Ureter (tissue), 1 donor: ENCODE measurements around the gene RASAL2. TPM values are rescaled to one million over a fixed set of nuclear protein-coding genes. Genes with fewer than 3 reads are reported as not detected.
"Not testable (repeated sequence)": the region's sequence is repeated elsewhere in the genome, so short reads cannot be mapped to it uniquely, and the experiment has no call there.

ENCODE experiments used
- DNase-seq: peaks from one replicate; pipeline ENCODE4 v3.0.0-alpha.2; 2020; ENCODE audit warnings: low spot score
- total RNA-seq: library from RNA; stranded (reverse); gene quantifications from one replicate; pipeline ENCODE4 v1.2.4, GENCODE V29; 2023
- donor health status: DM: yes; HTN: yes; CAD: no.

The RASAL2 gene
- total RNA-seq, 1 donor from 2014 or later = 26.0 TPM

DNA sequence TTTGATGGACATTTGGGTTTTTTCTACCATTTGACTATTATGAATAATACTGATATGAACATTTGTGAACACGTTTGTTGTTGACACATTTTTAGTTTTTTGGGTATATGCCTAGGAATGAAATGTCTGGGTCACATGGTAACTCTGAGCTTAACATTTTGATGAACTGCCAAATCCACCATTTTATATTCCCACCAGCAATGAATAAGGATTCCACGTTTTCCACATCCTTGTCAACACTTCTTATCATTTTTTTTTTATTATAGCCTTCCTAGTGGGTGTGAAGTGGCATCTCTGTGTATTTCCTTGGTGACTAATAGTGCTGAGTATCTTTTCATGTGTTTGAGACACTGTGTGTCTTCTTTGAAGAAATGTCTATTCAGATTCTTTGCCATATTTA is 67.6 kb downstream of the RASAL2 start:
- DNase-seq = no peak

DNA sequence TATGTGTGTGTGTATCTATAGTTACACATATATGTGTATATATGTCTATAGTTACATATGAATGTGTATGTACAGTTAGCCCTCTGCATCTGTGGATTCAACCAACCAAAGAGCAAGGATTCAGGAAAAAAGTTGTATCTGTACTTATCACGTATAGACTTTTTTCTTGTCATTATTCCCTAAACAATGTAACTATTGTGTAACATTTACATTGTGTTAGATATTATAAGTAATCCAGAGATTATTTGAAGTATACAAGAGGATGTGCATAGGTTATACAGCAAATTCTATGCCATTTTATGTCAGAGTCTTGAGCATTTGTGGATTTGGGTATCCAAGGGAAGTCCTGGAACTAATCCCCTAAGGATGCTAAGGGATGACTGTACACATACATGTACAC is 71.3 kb downstream of the RASAL2 start:
- DNase-seq = no peak

DNA sequence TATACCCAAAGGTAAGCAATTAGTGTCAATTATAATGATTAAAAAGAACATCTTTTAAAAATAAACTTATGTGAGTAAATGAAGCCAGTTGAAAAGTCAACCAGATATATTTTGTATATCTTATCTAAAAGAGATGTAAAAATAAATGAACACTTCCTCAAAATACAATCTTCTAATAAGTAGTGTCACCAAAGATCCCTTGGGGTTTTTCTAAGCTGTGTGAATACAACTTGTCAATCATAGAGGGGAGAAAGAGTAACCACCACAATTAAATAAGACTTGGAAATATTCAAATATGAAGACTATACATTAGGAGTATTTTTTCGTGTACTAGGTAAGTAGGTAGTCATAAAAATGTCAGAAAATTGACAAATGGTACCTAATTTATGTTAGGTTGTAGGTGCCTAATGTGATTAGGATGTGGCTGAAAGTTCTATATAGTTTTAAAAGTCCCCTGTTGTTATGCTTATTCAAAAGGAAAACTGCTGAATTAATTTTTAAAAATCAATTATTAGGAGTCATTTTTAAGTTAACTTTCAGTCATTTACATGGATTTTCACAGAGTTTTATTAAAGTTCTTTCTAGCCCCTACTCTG is 72.6 kb downstream of the RASAL2 start:
- DNase-seq = no peak

DNA sequence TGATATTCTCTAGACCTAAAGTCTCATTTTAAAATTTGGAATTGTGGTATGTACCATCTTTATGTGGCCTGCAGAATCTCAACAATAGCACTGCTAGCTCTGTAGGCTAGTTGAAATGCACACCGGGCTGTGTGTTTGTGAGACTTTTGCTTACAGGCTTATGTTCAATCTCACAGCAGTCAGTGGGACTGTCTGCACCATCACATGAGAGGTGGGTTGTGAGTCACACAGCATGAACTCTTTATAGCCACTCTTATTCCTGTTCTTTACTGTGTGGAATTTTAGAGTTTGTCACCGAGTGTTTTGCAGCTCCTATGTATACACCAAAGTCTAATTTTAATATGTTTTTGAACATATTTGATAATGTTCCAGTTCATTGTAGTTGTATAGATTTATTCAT is 74.6 kb downstream of the RASAL2 start:
- no peak for DNase-seq

DNA sequence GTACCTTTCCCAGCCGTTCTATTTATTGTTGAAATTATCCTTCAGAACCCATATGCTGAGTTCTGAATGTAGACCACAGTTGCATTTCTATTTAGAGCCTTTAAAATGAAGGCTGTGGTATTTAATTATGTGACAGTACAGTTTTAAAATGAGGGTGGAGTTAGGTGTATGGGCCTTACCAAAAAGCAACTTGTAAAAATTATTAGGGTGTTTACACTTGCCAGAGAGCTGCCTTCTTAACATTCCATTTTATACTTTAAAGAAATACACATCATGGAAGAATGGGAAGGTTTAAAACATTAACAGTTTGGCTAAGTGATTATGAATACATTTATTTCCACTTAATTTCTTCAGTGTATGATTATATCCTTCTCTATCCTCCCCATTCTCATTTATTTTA is 75.7 kb downstream of the RASAL2 start:
- no peak for DNase-seq

DNA sequence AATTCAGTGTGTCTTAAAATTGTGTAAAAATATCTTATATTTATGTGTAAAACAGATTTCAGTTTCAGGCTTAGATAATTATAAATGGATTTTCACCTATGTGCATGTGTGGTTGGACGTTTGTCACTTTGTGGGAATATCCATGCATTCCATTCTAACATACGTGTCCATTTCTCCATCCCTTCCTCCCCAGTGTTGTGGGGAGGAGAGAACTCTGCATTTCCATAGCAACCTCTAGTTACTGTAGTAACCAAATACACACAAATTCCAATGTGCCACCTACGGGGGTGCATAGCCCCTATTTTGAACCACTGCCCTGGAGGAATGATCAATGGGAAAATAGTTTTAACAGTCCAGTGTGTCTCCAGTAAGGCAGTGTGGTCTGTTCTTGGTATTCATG is 79.0 kb downstream of the RASAL2 start:
- DNase-seq = no peak

DNA sequence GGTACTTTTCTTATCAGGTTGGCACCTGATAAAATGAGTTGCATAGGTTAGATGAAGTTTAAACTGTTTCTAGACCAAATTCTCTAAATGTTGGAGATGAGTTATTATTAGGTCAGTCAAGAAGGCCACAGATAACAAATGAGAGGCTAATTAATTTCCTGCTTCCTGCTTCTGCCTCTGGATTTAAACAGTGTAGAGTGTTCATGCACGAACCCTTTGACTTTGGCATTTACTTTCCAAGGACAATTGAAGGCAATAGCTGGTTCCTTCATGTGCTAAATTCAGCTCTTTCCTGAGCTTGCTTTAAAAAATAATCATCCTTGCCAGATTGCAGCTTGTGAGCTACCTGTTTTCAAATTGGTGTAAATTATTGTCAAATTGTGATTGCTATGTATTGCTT is 80.6 kb downstream of the RASAL2 start:
- DNase-seq = no peak

DNA sequence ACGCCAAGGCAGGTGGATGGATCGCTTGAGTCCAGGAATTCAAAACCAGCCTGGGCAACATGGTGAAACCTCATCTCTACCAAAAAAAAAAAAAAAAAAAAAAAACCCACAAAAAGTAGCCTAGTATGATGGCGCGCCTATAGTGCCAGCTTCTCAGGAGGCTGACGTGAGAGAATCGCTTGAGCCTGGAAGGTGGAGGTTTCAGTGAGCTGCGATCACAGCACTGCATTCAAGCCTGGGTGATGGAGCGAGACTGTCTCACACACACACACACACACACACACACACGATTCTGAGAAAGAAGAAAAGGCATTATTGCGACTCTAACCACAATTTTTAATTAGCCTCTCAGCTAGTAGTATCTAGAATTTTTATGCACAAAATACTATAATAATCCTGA is 86.5 kb downstream of the RASAL2 start:
- no peak for DNase-seq

DNA sequence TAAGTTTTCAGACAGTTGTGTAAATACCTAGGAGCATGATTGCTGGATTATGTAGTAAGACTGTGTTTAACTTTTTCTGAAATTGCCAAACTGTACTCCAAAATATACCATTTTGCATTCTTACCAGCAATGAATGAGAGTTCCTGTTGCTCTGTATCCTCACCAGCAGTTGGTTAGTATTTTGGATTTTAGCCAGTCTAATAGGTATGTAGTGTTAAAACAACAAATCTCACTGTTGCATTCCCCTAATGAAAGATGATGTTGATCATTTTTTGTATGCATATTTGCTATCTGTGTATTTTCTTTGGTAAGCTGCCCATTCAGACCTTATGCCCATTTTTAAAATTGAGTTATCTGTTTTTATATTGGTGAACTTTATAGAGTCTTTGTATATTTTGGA is 89.9 kb downstream of the RASAL2 start:
- DNase-seq = no peak

DNA sequence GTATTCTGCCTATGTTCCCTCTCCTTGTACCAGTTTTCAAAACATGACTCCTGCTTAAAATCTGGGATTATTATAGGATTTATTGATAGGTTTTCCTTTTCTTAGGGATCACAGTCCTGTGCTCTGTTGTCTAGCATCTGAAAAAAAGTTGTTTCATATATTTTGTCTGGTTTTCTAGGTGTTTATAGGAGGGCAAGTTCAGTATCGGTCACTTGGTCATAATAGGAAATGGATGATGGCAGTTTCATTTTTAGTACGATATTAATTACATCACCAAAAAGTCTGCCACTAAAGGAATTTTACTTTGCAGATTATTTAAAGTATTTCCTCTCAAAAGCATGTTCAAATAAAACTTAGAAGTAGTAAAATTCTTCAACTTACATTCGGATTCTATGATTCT is 94.4 kb downstream of the RASAL2 start:
- no peak for DNase-seq

DNA sequence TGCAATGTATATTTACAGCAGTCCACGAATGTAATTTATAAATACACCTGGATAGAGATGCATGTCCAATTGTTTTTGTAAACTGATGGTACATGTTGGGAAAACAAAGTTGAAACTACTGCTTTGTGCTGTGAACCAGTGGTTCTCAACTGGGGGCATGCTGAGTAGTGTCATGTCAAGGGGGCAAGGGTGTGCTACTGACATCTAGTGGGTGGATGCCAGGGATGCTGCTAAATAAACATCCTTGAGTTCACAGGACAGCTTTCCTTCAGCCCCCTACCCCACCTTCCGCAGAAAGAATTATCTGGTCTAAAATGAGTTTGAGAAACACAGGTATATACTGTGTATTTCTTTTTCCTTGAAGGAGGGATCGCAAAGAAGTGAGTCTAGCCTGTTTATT is 95.9 kb downstream of the RASAL2 start:
- DNase-seq = no peak

DNA sequence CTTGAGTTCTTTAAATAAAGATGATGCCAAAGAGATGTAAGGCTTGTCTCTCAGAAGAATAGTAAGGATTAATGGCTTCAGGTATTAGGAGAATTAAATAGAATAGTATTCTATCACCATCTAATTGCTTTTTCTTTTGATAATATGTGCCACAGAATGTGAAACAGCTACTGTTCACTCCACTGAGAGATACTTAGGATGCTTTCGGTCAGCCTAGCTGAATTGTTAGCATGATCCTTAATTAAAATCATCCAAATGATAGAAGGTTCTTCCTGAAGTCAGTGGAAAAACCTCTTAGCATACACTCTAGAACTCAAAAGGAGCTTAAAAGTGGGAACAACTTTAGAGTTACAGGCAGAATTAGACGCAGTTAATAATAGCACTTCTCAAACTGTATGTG is 97.0 kb downstream of the RASAL2 start:
- no peak for DNase-seq

DNA sequence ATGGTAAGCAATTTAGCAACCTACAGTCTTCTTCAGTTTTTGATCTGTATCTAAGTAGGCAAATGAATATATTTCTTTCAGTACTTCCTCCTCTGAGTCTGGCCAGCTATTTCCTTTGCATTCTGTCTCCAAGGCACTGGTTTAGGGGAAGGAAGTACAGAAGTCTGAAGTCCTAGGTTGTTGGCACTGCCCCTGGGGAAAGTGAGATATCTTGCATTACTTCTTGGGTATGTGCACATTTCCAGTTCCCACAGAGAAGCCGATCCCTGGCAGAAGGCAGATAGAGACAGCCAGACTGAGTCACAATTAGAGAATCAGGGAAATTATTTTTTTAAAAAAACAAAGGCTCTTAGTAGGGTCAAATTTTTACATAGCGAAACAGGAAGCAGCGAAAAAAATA is 98.8 kb downstream of the RASAL2 start:
- peak; percentile 47 for DNase-seq

DNA sequence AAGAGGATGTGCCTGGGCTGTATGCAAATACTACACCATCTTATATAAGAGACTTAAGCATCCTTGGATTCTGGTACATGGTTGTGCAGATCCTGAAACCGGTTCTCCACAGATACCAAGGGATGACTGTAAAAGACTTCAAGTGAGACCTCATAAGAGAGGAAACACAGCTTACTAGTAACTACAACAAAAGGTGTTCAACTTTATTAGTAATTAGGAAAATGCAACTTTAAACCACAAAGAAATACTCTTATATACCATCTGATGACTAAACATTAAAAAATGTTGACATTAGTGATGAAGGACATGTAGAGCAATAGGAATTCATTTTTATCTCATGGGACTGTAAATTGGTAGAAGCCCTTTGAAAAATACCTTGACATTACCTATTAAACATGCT is 102.7 kb downstream of the RASAL2 start:
- no peak for DNase-seq

DNA sequence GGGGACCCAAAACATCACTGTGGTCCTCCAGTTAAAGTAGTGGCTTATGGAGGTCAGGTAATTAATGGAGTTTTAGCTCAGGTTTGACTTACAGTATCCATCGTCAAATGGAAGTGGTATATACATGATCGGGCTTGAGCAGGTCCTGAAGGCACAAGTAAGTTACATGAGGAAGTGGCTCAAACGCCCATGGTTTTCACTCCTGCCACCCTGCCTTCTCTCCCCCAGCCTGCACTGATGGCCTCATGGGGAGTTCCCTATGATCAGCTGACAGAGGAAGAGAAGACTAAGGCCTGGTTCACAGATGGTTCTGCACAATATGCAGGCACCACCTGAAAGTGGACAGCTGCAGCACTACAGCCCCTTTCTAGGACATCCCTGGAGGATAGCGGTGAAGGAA is 108.2 kb downstream of the RASAL2 start:
- DNase-seq = not testable (repeated sequence)

DNA sequence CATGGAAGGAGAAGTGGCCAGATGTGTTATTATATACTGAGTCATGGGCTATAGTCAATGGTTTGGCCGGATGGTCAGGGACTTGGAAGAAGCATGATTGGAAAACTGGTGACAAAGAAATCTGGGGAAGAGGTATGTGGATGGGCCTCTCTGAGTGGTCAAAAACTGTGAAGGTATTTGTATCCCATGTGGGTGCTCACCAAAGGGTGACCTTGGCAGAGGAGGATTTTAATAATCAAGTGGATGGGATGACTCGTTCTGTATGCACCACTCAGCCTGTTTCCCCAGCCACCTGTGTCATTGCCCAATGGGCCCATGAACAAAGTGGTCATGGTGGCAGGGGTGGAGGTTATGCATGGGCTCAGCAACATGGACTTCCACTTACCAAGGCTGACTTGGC is 108.6 kb downstream of the RASAL2 start:
- not testable (repeated sequence) for DNase-seq

DNA sequence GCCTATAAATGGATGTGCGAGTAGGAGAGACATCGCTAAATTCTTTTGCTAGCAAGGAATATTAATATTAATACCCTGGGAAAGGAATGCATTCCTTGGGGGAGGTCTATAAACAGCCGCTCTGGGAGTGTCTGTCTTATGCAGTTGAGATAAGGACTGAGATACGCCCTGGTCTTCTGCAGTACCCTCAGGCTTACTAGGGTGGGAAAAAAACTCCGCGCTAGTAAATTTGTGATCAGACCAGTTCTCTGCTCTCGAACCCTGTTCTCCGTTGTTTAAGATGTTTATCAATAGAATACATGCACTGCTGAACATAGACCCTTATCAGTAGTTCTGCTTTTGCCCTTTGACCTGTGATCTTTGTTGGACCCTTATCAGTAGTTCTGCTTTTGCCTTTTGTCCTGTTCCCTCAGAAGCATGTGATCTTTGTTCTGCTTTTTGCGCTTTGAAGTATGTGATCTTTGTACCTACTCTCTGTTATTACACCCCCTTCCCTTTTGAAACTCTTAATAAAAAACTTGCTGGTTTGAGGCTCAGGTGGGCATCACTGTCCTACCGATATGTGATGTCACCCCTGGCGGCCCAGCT is 114.5 kb downstream of the RASAL2 start:
- not testable (repeated sequence) for DNase-seq

DNA sequence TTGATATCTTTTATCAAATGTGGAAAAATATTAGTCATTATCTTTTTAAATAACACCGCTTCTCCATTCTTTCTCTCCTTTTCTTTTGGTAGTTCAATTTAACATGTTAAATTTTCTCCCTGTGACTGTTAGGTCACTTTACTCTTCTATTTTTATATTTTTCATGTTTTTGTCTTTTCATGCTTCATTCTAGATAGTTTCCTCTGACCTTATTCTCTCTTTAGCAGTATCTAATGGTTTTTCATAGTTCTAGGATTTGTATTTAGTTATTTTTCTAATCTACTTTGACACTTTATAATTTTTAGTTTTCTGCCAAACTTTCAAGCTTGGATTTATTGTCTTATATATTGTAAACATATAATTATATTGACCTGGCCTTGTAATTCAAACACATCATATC is 116.0 kb downstream of the RASAL2 start:
- no peak for DNase-seq

DNA sequence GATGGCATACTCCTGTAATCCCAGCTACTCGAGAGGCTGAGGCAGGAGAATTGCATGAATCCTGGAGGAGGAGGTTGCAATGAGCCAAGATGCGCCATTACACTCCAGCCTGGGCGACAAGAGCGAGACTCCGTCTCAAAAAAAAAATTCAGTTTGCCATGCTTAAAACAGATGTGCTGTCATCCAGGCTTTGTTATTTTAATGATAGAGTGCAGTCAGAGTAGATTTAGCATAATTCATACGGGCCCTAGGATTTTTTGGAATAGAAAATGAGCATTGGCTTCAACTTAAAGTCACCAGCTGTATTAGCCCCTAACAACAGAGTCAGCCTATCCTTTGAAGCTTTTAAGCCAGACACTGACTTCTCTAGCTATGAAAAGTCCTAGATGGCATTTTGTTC is 124.6 kb downstream of the RASAL2 start:
- no peak for DNase-seq

DNA sequence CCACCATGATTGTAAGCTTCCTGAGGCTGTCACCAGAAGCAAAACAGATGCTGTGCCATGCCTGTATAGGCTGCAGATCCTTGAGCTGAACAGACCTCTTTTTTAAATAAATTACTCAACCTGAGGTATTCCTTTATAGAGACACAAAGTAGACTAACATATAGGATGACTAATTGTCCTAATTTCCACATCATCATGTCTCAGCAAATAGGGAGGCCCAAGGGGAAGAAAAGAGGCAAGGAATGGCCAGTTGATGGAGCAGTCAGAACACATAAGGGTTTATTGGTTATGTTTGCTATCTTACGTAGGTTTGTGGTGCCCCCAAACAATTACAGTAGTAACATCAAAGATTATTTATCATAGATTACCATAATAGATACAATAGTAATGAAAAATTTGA is 126.2 kb downstream of the RASAL2 start:
- no peak for DNase-seq

DNA sequence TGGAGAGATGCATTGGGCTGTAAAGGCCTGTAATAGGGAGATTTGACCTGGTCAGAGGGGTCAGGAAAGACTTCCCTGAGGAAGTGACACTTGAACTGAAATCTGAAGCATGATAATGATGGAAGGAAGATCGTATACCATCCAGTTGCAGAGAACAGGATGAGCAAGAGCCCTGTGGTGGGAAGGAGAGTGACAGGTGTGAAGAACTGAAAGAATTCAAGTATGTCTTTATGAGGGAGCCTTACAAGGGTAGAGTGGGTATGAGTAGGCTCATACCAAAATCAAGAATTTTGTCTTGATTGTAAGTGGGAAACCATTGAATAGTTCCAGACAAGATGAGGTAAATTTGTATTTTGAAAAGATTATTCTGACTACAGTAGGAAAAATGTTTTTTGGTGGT is 129.4 kb downstream of the RASAL2 start:
- no peak for DNase-seq

DNA sequence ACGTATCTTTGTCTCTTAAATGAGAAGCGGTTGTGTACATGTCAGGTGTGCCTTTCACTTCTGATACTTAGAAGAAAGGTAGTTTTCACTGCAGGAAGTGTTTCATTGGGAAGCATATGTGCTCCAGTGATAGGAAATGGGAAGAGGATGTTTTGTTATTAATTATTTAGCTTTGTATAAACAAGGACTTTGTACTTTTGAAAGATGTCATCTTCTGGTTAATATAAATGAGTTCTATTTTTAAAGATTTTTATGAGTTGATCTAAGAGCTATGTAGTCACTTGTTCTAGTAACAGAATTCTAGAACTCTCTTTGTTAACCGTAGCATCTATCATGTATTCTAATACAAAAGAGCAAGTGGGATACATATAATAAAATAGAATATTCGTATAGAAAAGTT is 130.5 kb downstream of the RASAL2 start:
- DNase-seq = no peak

DNA sequence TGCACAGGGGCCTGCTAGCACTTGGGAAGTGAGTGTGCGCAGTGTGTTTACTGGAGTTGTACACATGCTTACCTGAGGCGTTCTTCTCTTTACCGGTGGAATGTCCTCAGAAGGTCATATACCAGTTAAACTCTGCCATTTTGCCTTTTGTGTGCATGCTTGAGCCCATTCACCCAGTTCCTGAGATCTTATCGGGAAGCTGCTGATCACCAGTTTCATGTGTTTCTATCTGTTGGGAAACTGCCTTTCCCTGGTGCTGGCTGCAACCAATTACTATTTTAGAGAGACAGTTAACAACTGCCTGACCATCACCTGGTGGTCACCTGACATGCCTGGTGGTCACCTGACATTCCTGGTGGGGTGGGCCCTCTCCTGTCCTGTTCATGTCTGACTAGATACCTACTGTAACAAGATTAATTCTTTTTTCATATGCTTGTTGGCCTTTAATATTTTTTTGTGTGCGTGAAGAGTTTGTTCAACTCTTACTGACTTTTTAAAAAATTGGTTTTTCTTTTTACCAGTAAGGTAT is 137.0 kb downstream of the RASAL2 start:
- no peak for DNase-seq

DNA sequence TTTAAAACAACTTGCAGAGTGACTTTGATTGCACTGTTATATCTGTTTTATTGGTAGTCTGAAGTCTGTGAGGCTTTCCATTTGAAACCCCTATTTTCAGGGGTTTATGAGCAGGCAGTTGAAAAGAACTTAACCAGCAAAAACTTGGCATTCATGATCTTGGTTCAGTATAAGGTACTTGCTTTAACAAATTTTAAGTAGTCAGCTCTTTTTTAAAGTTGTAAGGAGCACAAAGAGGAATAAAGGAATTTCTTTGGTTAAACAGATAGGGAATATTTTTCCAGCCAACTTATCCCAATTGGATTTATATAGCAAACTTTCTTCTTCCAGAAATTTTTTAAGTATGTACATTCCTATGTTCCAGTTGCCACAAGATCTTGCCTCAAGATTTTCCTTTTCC is 138.2 kb downstream of the RASAL2 start:
- DNase-seq = no peak
